Measurements from ENCODE around the gene FAHD2A.
A peak's percentile ranks its signal among the peaks of the same experiment; 100 is the strongest.
"Not testable (repeated sequence)": the region's sequence is repeated elsewhere in the genome, so short reads cannot be mapped to it uniquely, and the experiment has no call there.

Gene FAHD2A

DNA sequence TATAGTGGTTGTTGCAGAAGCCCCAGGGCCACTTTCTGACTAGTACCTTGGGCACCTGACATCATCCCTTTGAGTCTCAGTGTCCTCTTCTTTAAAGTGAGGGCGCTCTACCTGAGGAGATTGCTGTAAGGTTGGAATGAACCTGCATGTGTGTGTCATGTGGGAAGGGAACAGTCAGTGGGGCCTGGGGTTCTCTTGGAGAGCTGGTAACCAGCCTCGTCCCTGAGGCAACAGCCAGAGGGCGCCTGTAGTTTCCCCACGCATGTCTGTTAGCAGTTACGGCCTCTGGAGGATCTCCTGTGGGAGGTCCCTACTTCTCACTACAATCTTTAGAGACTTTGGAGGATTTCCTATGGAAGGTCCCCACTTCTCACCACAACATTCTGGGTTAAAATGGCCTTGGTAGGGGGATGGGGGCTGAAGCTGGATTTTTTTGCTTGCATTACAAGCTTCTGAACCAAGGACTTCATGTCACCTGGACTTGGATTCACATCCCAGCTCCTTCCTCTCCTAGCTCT lies 755 bp downstream of the FAHD2A start:
- not testable (repeated sequence) for H3K9me2 ChIP-seq (replicated peaks; ENCODE audit: insufficient read depth, low read length); H3K36me3 ChIP-seq (ENCODE audit: low read length); H4K20me1 ChIP-seq (ENCODE audit: low read depth, low read length); H3F3A ChIP-seq (ENCODE audit: insufficient read depth); H3K27ac ChIP-seq (ENCODE audit: low read depth, low read length); H3K27me3 ChIP-seq (ENCODE audit: low read length); H3K9me3 ChIP-seq (ENCODE audit: insufficient read depth, low read length); H3K79me2 ChIP-seq (ENCODE audit: insufficient read depth, low read length)
- Histone ChIP-seq H3K4me2 (ENCODE audit: low read depth, low read length, poor library complexity, severe bottlenecking) (peak overlapping the region; percentile 50), H3K4me3 (ENCODE audit: insufficient read depth, low read length, poor library complexity, severe bottlenecking) (peak overlapping the region; percentile 78), H3K9ac (ENCODE audit: low read length) (peak overlapping the region; percentile 68), H2AFZ (ENCODE audit: low read depth, low read length, severe bottlenecking) (peak overlapping the region; percentile 98)
- TF ChIP-seq, protein P1, sequence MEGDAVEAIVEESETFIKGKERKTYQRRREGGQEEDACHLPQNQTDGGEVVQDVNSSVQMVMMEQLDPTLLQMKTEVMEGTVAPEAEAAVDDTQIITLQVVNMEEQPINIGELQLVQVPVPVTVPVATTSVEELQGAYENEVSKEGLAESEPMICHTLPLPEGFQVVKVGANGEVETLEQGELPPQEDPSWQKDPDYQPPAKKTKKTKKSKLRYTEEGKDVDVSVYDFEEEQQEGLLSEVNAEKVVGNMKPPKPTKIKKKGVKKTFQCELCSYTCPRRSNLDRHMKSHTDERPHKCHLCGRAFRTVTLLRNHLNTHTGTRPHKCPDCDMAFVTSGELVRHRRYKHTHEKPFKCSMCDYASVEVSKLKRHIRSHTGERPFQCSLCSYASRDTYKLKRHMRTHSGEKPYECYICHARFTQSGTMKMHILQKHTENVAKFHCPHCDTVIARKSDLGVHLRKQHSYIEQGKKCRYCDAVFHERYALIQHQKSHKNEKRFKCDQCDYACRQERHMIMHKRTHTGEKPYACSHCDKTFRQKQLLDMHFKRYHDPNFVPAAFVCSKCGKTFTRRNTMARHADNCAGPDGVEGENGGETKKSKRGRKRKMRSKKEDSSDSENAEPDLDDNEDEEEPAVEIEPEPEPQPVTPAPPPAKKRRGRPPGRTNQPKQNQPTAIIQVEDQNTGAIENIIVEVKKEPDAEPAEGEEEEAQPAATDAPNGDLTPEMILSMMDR (IDR thresholded peaks at IDR 0.05; ENCODE audit: insufficient read depth, low read length, poor library complexity, severe bottlenecking): peak; percentile 17

DNA sequence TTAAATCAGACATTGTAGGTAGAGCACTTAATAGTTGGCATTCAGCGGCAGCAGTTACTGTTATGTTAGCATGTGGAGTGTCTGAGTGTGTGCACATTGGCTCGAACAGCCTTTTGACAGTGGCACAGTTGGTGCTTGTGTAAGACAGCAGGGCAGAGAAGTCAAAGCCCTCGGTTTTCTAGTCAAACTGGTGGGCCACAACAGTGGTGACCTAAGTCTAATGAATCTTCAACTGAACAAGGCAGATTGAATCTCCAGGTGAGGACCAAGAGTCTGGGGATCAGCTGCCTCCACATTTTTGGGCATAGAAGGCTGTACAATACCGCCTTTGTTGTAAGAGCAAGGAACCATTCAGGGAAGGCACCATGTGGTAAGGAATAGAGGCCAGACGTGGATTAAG lies 1.3 kb downstream of the FAHD2A start:
- peak overlapping the region; percentile 50 for H3K4me2 ChIP-seq (ENCODE audit: low read depth, low read length, poor library complexity, severe bottlenecking)
- H3K27me3 ChIP-seq (ENCODE audit: low read length); H3K36me3 ChIP-seq (ENCODE audit: low read length); H2AFZ ChIP-seq (ENCODE audit: low read depth, low read length, severe bottlenecking); H3K9me2 ChIP-seq (replicated peaks; ENCODE audit: insufficient read depth, low read length); H3F3A ChIP-seq (ENCODE audit: insufficient read depth); H3K9me3 ChIP-seq (ENCODE audit: insufficient read depth, low read length); H4K20me1 ChIP-seq (ENCODE audit: low read depth, low read length); H3K27ac ChIP-seq (ENCODE audit: low read depth, low read length); H3K4me3 ChIP-seq (ENCODE audit: insufficient read depth, low read length, poor library complexity, severe bottlenecking); H3K79me2 ChIP-seq (ENCODE audit: insufficient read depth, low read length): not testable (repeated sequence)
- H3K9ac ChIP-seq (ENCODE audit: low read length): 0 out of 2 replicates have a peak overlapping the region, but pooled peaks have one; percentile 68

DNA sequence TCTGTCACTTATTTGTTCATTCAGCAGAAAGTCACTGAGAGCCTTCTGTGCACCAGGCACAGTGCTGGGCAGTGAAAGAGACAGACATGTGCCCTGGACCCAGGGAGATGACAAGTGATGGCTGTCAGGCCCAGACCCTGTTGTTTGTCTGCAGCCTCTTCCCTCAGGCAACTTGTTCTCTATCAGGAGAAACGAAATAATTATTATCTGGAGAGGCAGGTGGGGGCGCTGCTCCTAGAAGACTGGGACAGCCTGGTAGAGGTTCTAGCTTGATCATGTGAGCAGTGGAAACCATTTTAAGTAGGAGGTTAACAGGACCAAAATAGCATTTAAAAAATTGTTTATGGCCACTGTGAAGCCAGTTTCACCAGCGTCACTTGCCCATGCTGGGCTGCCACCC lies 2.2 kb downstream of the FAHD2A start:
- H3K9ac ChIP-seq (ENCODE audit: low read length); H3K27me3 ChIP-seq (ENCODE audit: low read length); H3F3A ChIP-seq (ENCODE audit: insufficient read depth); H3K27ac ChIP-seq (ENCODE audit: low read depth, low read length); H3K79me2 ChIP-seq (ENCODE audit: insufficient read depth, low read length); H2AFZ ChIP-seq (ENCODE audit: low read depth, low read length, severe bottlenecking); H3K4me3 ChIP-seq (ENCODE audit: insufficient read depth, low read length, poor library complexity, severe bottlenecking); H3K9me2 ChIP-seq (replicated peaks; ENCODE audit: insufficient read depth, low read length); H4K20me1 ChIP-seq (ENCODE audit: low read depth, low read length); H3K36me3 ChIP-seq (ENCODE audit: low read length); H3K4me2 ChIP-seq (ENCODE audit: low read depth, low read length, poor library complexity, severe bottlenecking); H3K9me3 ChIP-seq (ENCODE audit: insufficient read depth, low read length): not testable (repeated sequence)

DNA sequence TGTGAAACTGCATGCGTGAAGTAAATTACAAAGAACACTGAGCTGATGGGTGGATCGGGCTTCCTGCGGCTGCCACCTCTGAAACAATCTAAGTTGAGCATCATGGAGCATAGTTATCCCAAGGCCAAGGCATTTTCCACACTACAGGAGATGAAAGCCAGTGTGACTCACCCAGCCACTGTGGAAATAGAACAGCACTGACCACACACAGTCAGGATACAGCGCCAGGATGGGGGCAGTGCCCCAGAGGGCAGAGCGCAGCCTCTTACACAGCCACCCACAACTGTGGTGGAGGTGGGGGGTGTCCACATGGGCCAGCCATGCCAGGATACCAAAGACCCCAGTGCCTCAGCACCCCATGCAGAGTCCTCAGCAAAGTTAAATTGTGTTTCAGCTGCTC lies 8.7 kb downstream of the FAHD2A start:
- H3K36me3 ChIP-seq (ENCODE audit: low read length); H3K27me3 ChIP-seq (ENCODE audit: low read length); H3K79me2 ChIP-seq (ENCODE audit: insufficient read depth, low read length); H3K9me3 ChIP-seq (ENCODE audit: insufficient read depth, low read length); H3K4me3 ChIP-seq (ENCODE audit: insufficient read depth, low read length, poor library complexity, severe bottlenecking); H3K27ac ChIP-seq (ENCODE audit: low read depth, low read length); H3K9me2 ChIP-seq (replicated peaks; ENCODE audit: insufficient read depth, low read length); H3K9ac ChIP-seq (ENCODE audit: low read length); H4K20me1 ChIP-seq (ENCODE audit: low read depth, low read length); H2AFZ ChIP-seq (ENCODE audit: low read depth, low read length, severe bottlenecking); H3F3A ChIP-seq (ENCODE audit: insufficient read depth); H3K4me2 ChIP-seq (ENCODE audit: low read depth, low read length, poor library complexity, severe bottlenecking): not testable (repeated sequence)

DNA sequence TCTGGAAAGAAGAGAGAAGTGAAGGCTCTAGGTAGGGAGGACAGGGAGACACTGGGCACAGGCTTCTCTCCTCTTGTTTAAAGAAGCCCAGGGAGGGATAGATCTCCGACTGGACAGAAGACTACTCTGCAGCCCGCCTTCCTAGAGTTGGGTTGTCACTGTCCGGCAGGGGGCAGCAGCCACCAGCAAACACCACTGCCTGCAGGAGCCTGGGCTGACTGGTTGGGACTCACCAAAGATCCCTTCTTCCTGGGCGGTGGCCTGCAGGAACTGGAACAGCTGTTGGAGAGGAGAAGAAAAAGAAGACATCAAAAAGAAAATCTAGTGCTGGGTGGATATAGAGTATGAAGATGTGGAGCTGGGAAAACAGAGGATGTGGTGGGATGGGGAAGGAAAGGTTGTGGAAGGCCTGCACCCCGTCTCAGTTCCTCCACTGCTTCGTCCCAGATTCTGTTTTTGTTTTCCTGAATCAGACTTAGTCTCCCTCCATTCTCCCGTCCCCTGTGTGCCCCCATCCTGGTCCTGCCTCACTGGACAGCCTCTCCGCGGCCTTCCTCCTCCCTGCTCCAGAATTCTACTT lies 11.6 kb downstream of the FAHD2A start:
- not testable (repeated sequence) for H3K36me3 ChIP-seq (ENCODE audit: low read length); H3K4me3 ChIP-seq (ENCODE audit: insufficient read depth, low read length, poor library complexity, severe bottlenecking); H3K9ac ChIP-seq (ENCODE audit: low read length); H3F3A ChIP-seq (ENCODE audit: insufficient read depth); H3K79me2 ChIP-seq (ENCODE audit: insufficient read depth, low read length); H2AFZ ChIP-seq (ENCODE audit: low read depth, low read length, severe bottlenecking); H3K9me3 ChIP-seq (ENCODE audit: insufficient read depth, low read length); H3K9me2 ChIP-seq (replicated peaks; ENCODE audit: insufficient read depth, low read length); H3K4me2 ChIP-seq (ENCODE audit: low read depth, low read length, poor library complexity, severe bottlenecking); H3K27me3 ChIP-seq (ENCODE audit: low read length); H3K27ac ChIP-seq (ENCODE audit: low read depth, low read length); H4K20me1 ChIP-seq (ENCODE audit: low read depth, low read length)
- TF ChIP-seq, protein P1 (IDR thresholded peaks at IDR 0.05; ENCODE audit: insufficient read depth, low read length, poor library complexity, severe bottlenecking): peak; percentile 49

DNA sequence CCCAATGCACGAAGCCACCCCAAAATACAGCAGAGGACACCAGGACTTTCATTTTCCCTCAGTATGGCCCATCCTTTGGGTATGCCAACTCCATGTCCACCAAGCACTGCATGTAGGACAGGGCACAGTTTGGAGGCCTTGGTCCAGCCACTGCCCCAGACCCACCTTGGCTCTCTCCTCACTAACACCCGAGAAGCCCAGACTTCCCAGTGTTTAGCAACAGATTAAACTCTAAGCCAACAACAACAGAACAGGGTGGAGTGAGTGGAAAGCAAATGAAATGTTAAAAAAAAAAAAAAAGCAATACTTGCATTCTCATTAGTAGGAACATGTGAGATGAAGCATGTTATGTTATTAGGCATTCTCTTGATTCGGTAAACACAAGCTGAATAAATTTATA lies 12.6 kb downstream of the FAHD2A start:
- H3K4me3 ChIP-seq (ENCODE audit: insufficient read depth, low read length, poor library complexity, severe bottlenecking); H3K27me3 ChIP-seq (ENCODE audit: low read length); H2AFZ ChIP-seq (ENCODE audit: low read depth, low read length, severe bottlenecking); H3K4me2 ChIP-seq (ENCODE audit: low read depth, low read length, poor library complexity, severe bottlenecking); H4K20me1 ChIP-seq (ENCODE audit: low read depth, low read length); H3K9ac ChIP-seq (ENCODE audit: low read length); H3K27ac ChIP-seq (ENCODE audit: low read depth, low read length); H3F3A ChIP-seq (ENCODE audit: insufficient read depth); H3K9me3 ChIP-seq (ENCODE audit: insufficient read depth, low read length); H3K36me3 ChIP-seq (ENCODE audit: low read length); H3K9me2 ChIP-seq (replicated peaks; ENCODE audit: insufficient read depth, low read length); H3K79me2 ChIP-seq (ENCODE audit: insufficient read depth, low read length): not testable (repeated sequence)

DNA sequence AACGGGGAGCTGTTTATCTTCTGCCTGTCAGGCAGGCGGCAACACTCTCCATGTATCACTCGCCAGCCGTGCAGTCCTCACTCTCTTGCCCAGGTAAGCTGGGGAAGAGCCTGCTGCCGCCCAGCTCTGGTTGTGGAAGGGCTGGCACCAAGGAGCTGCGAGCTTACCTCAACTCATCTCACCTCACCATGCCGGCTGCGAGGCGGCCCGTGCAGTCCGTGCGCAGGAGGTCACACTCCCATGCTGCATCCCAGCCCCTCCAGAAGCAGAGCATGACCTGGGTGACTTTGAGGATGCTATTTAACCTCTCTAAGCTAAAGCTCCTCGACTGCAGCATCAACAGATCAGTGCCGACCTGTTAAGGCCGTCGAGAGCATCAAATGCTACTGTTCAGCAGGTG lies 13.1 kb downstream of the FAHD2A start:
- not testable (repeated sequence) for H3K79me2 ChIP-seq (ENCODE audit: insufficient read depth, low read length); H3K4me3 ChIP-seq (ENCODE audit: insufficient read depth, low read length, poor library complexity, severe bottlenecking); H3K9me3 ChIP-seq (ENCODE audit: insufficient read depth, low read length); H3K9ac ChIP-seq (ENCODE audit: low read length); H3K27me3 ChIP-seq (ENCODE audit: low read length); H3F3A ChIP-seq (ENCODE audit: insufficient read depth); H4K20me1 ChIP-seq (ENCODE audit: low read depth, low read length); H3K9me2 ChIP-seq (replicated peaks; ENCODE audit: insufficient read depth, low read length); H3K4me2 ChIP-seq (ENCODE audit: low read depth, low read length, poor library complexity, severe bottlenecking); H3K36me3 ChIP-seq (ENCODE audit: low read length); H3K27ac ChIP-seq (ENCODE audit: low read depth, low read length); H2AFZ ChIP-seq (ENCODE audit: low read depth, low read length, severe bottlenecking)
